Stimulated activated CD4-positive, alpha-beta T cell treated with anti-CD3 and anti-CD28 coated beads, Interleukin-4, amount 100 ng/mL, for 48 hours (primary cell): ENCODE measurements around the gene SLC7A14.

Experiments used
- DNase-seq, 2 donors: peaks; one replicate each; pipeline ENCODE4 v3.0.0-alpha.2; 2020; ENCODE audit warnings: low read depth in 2 of 2

SLC7A14 gene

GRCh38 chr3:170497207-170498095 is 88.4 kb downstream of the SLC7A14 start:
- no peak for DNase-seq

- no peak for DNase-seq
Measured at GRCh38 chr3:170496868-170497140, 89.1 kb downstream of the SLC7A14 start.

- DNase-seq = no peak
Measured at GRCh38 chr3:170496026-170496867, 89.6 kb downstream of the SLC7A14 start.

- no peak for DNase-seq
Measured at GRCh38 chr3:170494766-170495165, 91.1 kb downstream of the SLC7A14 start.

GRCh38 chr3:170493712-170494182 is 92.1 kb downstream of the SLC7A14 start:
- no peak for DNase-seq

GRCh38 chr3:170491901-170492300 is 94.0 kb downstream of the SLC7A14 start:
- no peak for DNase-seq

GRCh38 chr3:170490828-170491560 is 94.9 kb downstream of the SLC7A14 start:
- DNase-seq = no peak

GRCh38 chr3:170488802-170489201 is 97.1 kb downstream of the SLC7A14 start:
- no peak for DNase-seq

GRCh38 chr3:170487031-170487430 is 98.8 kb downstream of the SLC7A14 start:
- DNase-seq = no peak

- DNase-seq = no peak
Measured at GRCh38 chr3:170486398-170486797, 99.5 kb downstream of the SLC7A14 start.

GRCh38 chr3:170485696-170486095 is 100.2 kb downstream of the SLC7A14 start:
- DNase-seq = no peak

- DNase-seq = no peak
Measured at GRCh38 chr3:170485294-170485693, 100.6 kb downstream of the SLC7A14 start.

- no peak for DNase-seq
Measured at GRCh38 chr3:170484869-170485268, 101.0 kb downstream of the SLC7A14 start.

- DNase-seq = no peak
Measured at GRCh38 chr3:170483485-170484262, 102.2 kb downstream of the SLC7A14 start.

- no peak for DNase-seq
Measured at GRCh38 chr3:170482199-170482598, 103.7 kb downstream of the SLC7A14 start.

GRCh38 chr3:170480111-170480510 is 105.8 kb downstream of the SLC7A14 start:
- no peak for DNase-seq

- no peak for DNase-seq
Measured at GRCh38 chr3:170477395-170477794, 108.5 kb downstream of the SLC7A14 start.

- DNase-seq = no peak
Measured at GRCh38 chr3:170476291-170476690, 109.6 kb downstream of the SLC7A14 start.

- no peak for DNase-seq
Measured at GRCh38 chr3:170475092-170475685, 110.7 kb downstream of the SLC7A14 start.

GRCh38 chr3:170473358-170473757 is 112.5 kb downstream of the SLC7A14 start:
- DNase-seq = no peak

GRCh38 chr3:170471149-170471548 is 114.7 kb downstream of the SLC7A14 start:
- no peak for DNase-seq
